ENCODE results near the gene SLC5A6.
A peak's percentile ranks its signal among the peaks of the same experiment; 100 is the strongest.
"Not testable (repeated sequence)": the region's sequence is repeated elsewhere in the genome, so short reads cannot be mapped to it uniquely, and the experiment has no call there.

SLC5A6 gene

GRCh38 chr2:27198068-27198467, 14.0 kb downstream of the SLC5A6 start:
- H3K9me3 ChIP-seq (ENCODE audit: low read depth, low read length); H3K9ac ChIP-seq (ENCODE audit: insufficient read length); DNase-seq (ENCODE audit: low read depth, low spot score); H3K4me3 ChIP-seq: not testable (repeated sequence)
- H3K27ac ChIP-seq, result peak overlapping the region; percentile 2; the same call in 1 of the 2 replicates
- peaks cover 33% of the 10 kb centered on the region for H3K36me3 ChIP-seq (ENCODE audit: insufficient read depth, low read length)
- TF ChIP-seq POLR2AphosphoS5 (IDR thresholded peaks at IDR 0.05; ENCODE audit: borderline replicate concordance, low read depth, low read length), result 0 out of 2 replicates have a peak, but pooled peaks have one; percentile 13

GRCh38 chr2:27195799-27196198, 16.3 kb downstream of the SLC5A6 start:
- not testable (repeated sequence) for H3K9ac ChIP-seq (ENCODE audit: insufficient read length); DNase-seq (ENCODE audit: low read depth, low spot score); H3K27ac ChIP-seq

GRCh38 chr2:27194538-27195354, 17.3 kb downstream of the SLC5A6 start:
- Histone ChIP-seq H3K4me3 (no peak overlapping the region), H3K9ac (ENCODE audit: insufficient read length) (no peak overlapping the region), H3K9me3 (ENCODE audit: low read depth, low read length) (no peaks in the 10 kb centered on the region), H3K36me3 (ENCODE audit: insufficient read depth, low read length) (peaks cover 7% of the 10 kb centered on the region), H3K27ac (peak overlapping the region; percentile 92)
- no peak for TF ChIP-seq EZH2 (IDR thresholded peaks at IDR 0.05)
- no peak for TF ChIP-seq FOXP2 (optimal IDR thresholded peaks at IDR 0.05; ENCODE audit: control extremely low read depth, extremely low read length, insufficient read depth)
- no peak for TF ChIP-seq POLR2AphosphoS5 (IDR thresholded peaks at IDR 0.05; ENCODE audit: borderline replicate concordance, low read depth, low read length)
- no peak for DNase-seq (ENCODE audit: low read depth, low spot score)

More at GRCh38 chr2:27195799-27196198, 16.3 kb downstream of the SLC5A6 start:
- not testable (repeated sequence) for H3K4me3 ChIP-seq; H3K9me3 ChIP-seq (ENCODE audit: low read depth, low read length)
- peaks cover 14% of the 10 kb centered on the region for H3K36me3 ChIP-seq (ENCODE audit: insufficient read depth, low read length)

- peak; percentile 65 for DNase-seq (ENCODE audit: low read depth, low spot score)
- no peaks in the 10 kb centered on the region for H3K36me3 ChIP-seq (ENCODE audit: insufficient read depth, low read length)
- peak overlapping the region; percentile 71 for H3K27ac ChIP-seq
- no peak overlapping the region for H3K4me3 ChIP-seq
- no peak for TF ChIP-seq POLR2AphosphoS5 (IDR thresholded peaks at IDR 0.05; ENCODE audit: borderline replicate concordance, low read depth, low read length)
- no peak for TF ChIP-seq EZH2 (IDR thresholded peaks at IDR 0.05)
- no peak for TF ChIP-seq FOXP2 (optimal IDR thresholded peaks at IDR 0.05; ENCODE audit: control extremely low read depth, extremely low read length, insufficient read depth)
- no peaks in the 10 kb centered on the region for H3K9me3 ChIP-seq (ENCODE audit: low read depth, low read length)
- no peak overlapping the region for H3K9ac ChIP-seq (ENCODE audit: insufficient read length)
Observed at GRCh38 chr2:27191070-27191829, 20.8 kb downstream of the SLC5A6 start.

GRCh38 chr2:27189989-27190388, 22.1 kb downstream of the SLC5A6 start:
- DNase-seq (ENCODE audit: low read depth, low spot score), result no peak
- H3K9me3 ChIP-seq (ENCODE audit: low read depth, low read length), result no peaks in the 10 kb centered on the region
- TF ChIP-seq POLR2AphosphoS5 (IDR thresholded peaks at IDR 0.05; ENCODE audit: borderline replicate concordance, low read depth, low read length), result no peak
- TF ChIP-seq FOXP2 (optimal IDR thresholded peaks at IDR 0.05; ENCODE audit: control extremely low read depth, extremely low read length, insufficient read depth), result no peak
- no peak for TF ChIP-seq EZH2 (IDR thresholded peaks at IDR 0.05)

GRCh38 chr2:27186613-27187345, 25.3 kb downstream of the SLC5A6 start:
- H3K27ac ChIP-seq, result no peak overlapping the region
- no peaks in the 10 kb centered on the region for H3K9me3 ChIP-seq (ENCODE audit: low read depth, low read length)
- H3K36me3 ChIP-seq (ENCODE audit: insufficient read depth, low read length), result no peaks in the 10 kb centered on the region
- TF ChIP-seq FOXP2 (optimal IDR thresholded peaks at IDR 0.05; ENCODE audit: control extremely low read depth, extremely low read length, insufficient read depth) (no peak), POLR2AphosphoS5 (IDR thresholded peaks at IDR 0.05; ENCODE audit: borderline replicate concordance, low read depth, low read length) (no peak), EZH2 (IDR thresholded peaks at IDR 0.05) (no peak)
- no peak for DNase-seq (ENCODE audit: low read depth, low spot score)
- no peak overlapping the region for H3K9ac ChIP-seq (ENCODE audit: insufficient read length)
- no peak overlapping the region for H3K4me3 ChIP-seq

More at GRCh38 chr2:27189989-27190388, 22.1 kb downstream of the SLC5A6 start:
- H3K36me3 ChIP-seq (ENCODE audit: insufficient read depth, low read length), result no peaks in the 10 kb centered on the region
- no peak overlapping the region for H3K4me3 ChIP-seq
- no peak overlapping the region for H3K9ac ChIP-seq (ENCODE audit: insufficient read length)
- H3K27ac ChIP-seq, result no peak overlapping the region

GRCh38 chr2:27185331-27186026, 26.6 kb downstream of the SLC5A6 start:
- H3K9me3 ChIP-seq (ENCODE audit: low read depth, low read length), result no peaks in the 10 kb centered on the region
- peak overlapping the region; percentile 91 for H3K27ac ChIP-seq
- no peak overlapping the region for H3K4me3 ChIP-seq
- H3K36me3 ChIP-seq (ENCODE audit: insufficient read depth, low read length), result no peaks in the 10 kb centered on the region
- TF ChIP-seq POLR2AphosphoS5 (IDR thresholded peaks at IDR 0.05; ENCODE audit: borderline replicate concordance, low read depth, low read length), result no peak
- TF ChIP-seq EZH2 (IDR thresholded peaks at IDR 0.05), result no peak
- no peak for TF ChIP-seq FOXP2 (optimal IDR thresholded peaks at IDR 0.05; ENCODE audit: control extremely low read depth, extremely low read length, insufficient read depth)
- no peak for DNase-seq (ENCODE audit: low read depth, low spot score)
- peak overlapping the region; percentile 33 for H3K9ac ChIP-seq (ENCODE audit: insufficient read length)

- Histone ChIP-seq H3K9ac (ENCODE audit: insufficient read length) (no peak overlapping the region), H3K27ac (peak overlapping the region; percentile 53), H3K4me3 (no peak overlapping the region), H3K36me3 (ENCODE audit: insufficient read depth, low read length) (no peaks in the 10 kb centered on the region), H3K9me3 (ENCODE audit: low read depth, low read length) (no peaks in the 10 kb centered on the region)
- no peak for TF ChIP-seq FOXP2 (optimal IDR thresholded peaks at IDR 0.05; ENCODE audit: control extremely low read depth, extremely low read length, insufficient read depth)
- no peak for TF ChIP-seq POLR2AphosphoS5 (IDR thresholded peaks at IDR 0.05; ENCODE audit: borderline replicate concordance, low read depth, low read length)
- no peak for TF ChIP-seq EZH2 (IDR thresholded peaks at IDR 0.05)
- DNase-seq (ENCODE audit: low read depth, low spot score), result no peak
Observed at GRCh38 chr2:27184115-27184514, 28.0 kb downstream of the SLC5A6 start.

All from SK-N-MC (cell line).